H1 (cell line): ENCODE results near the gene GPR61. TPM values are rescaled to one million over a fixed set of nuclear protein-coding genes. Genes with fewer than 3 reads are reported as not detected.

Experiments used
- EZH2 ChIP-seq: fragments of 200-600 bp; sonication (generic); IDR thresholded peaks from 2 replicates; pipeline ENCODE4 v1.7.1; 2012; ENCODE audit warnings: low read depth, mild to moderate bottlenecking, moderate library complexity, low read length, inconsistent platforms; ENCODE audit not compliant: severe bottlenecking
- HDAC6 ChIP-seq: IDR thresholded peaks from one replicate; pipeline ENCODE4 v1.7.1; 2012; ENCODE audit warnings: low read depth, mild to moderate bottlenecking, inconsistent platforms, low read length, moderate library complexity
- MAFK ChIP-seq: IDR thresholded peaks from 2 replicates; pipeline ENCODE4 v1.6.1; 2012; ENCODE audit warnings: low read depth, mild to moderate bottlenecking, improper control_type of control experiment, low read length
- RXRA ChIP-seq: IDR thresholded peaks from 2 replicates; pipeline ENCODE4 v1.6.1; 2011; ENCODE audit warnings: low read depth, mild to moderate bottlenecking, low read length, moderate library complexity; ENCODE audit not compliant: insufficient read depth
- SAP30 ChIP-seq: fragments of 300-600 bp; sonication (generic); IDR thresholded peaks from 2 replicates; pipeline ENCODE4 v1.7.1; 2012; ENCODE audit warnings: low read length, moderate library complexity, mild to moderate bottlenecking, inconsistent platforms; ENCODE audit not compliant: insufficient read depth, insufficient replicate concordance
- SIN3A ChIP-seq, 2 experiments: IDR thresholded peaks in 1 of 2; conservative IDR thresholded peaks in 1 of 2; 2 replicates each; pipeline ENCODE4 v1.6.1; 2011 to 2012; ENCODE audit warnings: low read length in 2 of 2, improper control_type of control experiment in 1 of 2, low read depth in 1 of 2, mild to moderate bottlenecking in 1 of 2
- SP1 ChIP-seq: IDR thresholded peaks from 2 replicates; pipeline ENCODE4 v1.6.1; 2011; ENCODE audit warnings: low read depth, low read length
- YY1 ChIP-seq: IDR thresholded peaks from 2 replicates; pipeline ENCODE4 v1.6.1; 2011; ENCODE audit warnings: low read depth, mild to moderate bottlenecking, low read length
- polyA plus RNA-seq, 7 experiments: library from polyadenylated mRNA; depleted of rRNA in 3 of 7; stranded (reverse) in 5 of 7; unstranded in 2 of 7; fragments of >200 nt in 5 of 7; fragments of 200-250 nt in 2 of 7; gene quantifications; 1 replicate in 5 of 7; 2 replicates in 1 of 7; 4 replicates in 1 of 7; pipeline versions ENCODE4 v1.2.1 to v1.2.3, GENCODE V29; 2011 to 2013; ENCODE audit warnings: missing spikeins in 2 of 7, mixed read lengths in 2 of 7
- total RNA-seq: library from RNA; stranded (reverse); fragmentation: NEBNext Ultra II Directional; extraction: Animal tissue kit (Norgen Biotek cat#: 25700); gene quantifications from 2 replicates; pipeline ENCODE4 v1.2.1, GENCODE V29; 2021

GPR61 gene
- total and polyA plus RNA-seq, 2 of the 8 experiments (the other 6 are each of a cell fraction or from before 2014, with no cell fraction given), result 0.41 to 0.53 TPM

GRCh38 chr1:109517337-109517736 lies 22.3 kb upstream of the GPR61 start (continued):
- TF ChIP-seq RXRA, result no peak
- TF ChIP-seq HDAC6, result no peak
- TF ChIP-seq EZH2, result no peak
- TF ChIP-seq MAFK, result no peak
- no peak for TF ChIP-seq SP1
- no peak for TF ChIP-seq YY1
- TF ChIP-seq SAP30, result no peak
- TF ChIP-seq SIN3A (conservative IDR thresholded peaks at IDR 0.05 in 1 of 2, IDR thresholded peaks at IDR 0.05 in 1 of 2; ENCODE audit: low read depth in 1 of 2, low read length in 2 of 2), result no peak
